Body of pancreas (tissue), 4 donors: ENCODE measurements around the gene DYNC1I2. TPM values are rescaled to one million over a fixed set of nuclear protein-coding genes. Genes with fewer than 3 reads are reported as not detected.

ENCODE experiments used
- ATAC-seq: fragments of 150-250 bp; one replicate; pipeline ENCODE4 v1.9.1; 2016
- DNase-seq, 4 donors: peaks; one replicate each; pipeline ENCODE4 v3.0.0-alpha.2; 2019
- H3K27ac ChIP-seq, 4 donors: fragments of 200-600 bp; sonication (generic); 1 replicate in 3 of 4; 2 replicates in 1 of 4; pipeline versions ENCODE4 v1.5.1 to v1.6.1; 2016 to 2019; ENCODE audit warnings: mild to moderate bottlenecking in 1 of 4, mixed read lengths in 1 of 4, moderate library complexity in 1 of 4
- H3K27me3 ChIP-seq, 2 donors: fragments of 200-600 bp; sonication (generic); one replicate each; pipeline ENCODE4 v1.6.0; 2016; ENCODE audit warnings: mild to moderate bottlenecking in 1 of 2
- H3K36me3 ChIP-seq, 2 donors: fragments of 200-600 bp; sonication (generic); replicated peaks in 1 of 2; 2 replicates each; pipeline ENCODE4 v1.5.1; 2016; ENCODE audit warnings: low read depth in 2 of 2; ENCODE audit not compliant: insufficient read depth in 1 of 2
- H3K4me1 ChIP-seq: fragments of 200-600 bp; sonication (generic); one replicate; pipeline ENCODE4 v1.6.0; 2016
- H3K4me3 ChIP-seq, 2 donors: fragments of 200-600 bp; sonication (generic); 1 replicate in 1 of 2; 2 replicates in 1 of 2; pipeline ENCODE4 v1.5.1; 2016 to 2019
- H3K9me3 ChIP-seq, 3 donors: fragments of 200-600 bp; sonication (generic); 1 replicate in 2 of 3; 2 replicates in 1 of 3; pipeline ENCODE4 v1.5.1; 2016
- POLR2A ChIP-seq, 3 donors: fragments of 450-650 bp; IDR thresholded peaks; one replicate each; pipeline ENCODE4 v1.6.1; 2016; ENCODE audit warnings: antibody characterized with exemption in 3 of 3, mild to moderate bottlenecking in 2 of 3
- WGBS, 2 donors: methylation state at CpG; one replicate each; pipeline ENCODE4 v1.1.5; 2017; 5-methylcytosine and 5-hydroxymethylcytosine counted together
- intact Hi-C: fragments of 100-400 bp; cut with DNase I; formaldehyde crosslinking; loops from one replicate; pipeline ENCODE4 v1.15.1; 2023
- total RNA-seq, 2 donors: library from RNA; depleted of rRNA; stranded (reverse); fragments of >200 nt; gene quantifications; one replicate each; pipeline ENCODE4 v1.1.0, GENCODE V29; 2016
- TF ChIP-seq, protein P1 (sequence below), 7 experiments: fragments of 450-650 bp in 4 of 7; fragments of 200-600 bp in 3 of 7; sonication (generic) in 3 of 7; IDR thresholded peaks; one replicate each; pipeline ENCODE4 v1.5.1; 2016 to 2019; ENCODE audit warnings: antibody characterized with exemption in 7 of 7

The DYNC1I2 gene
- total RNA-seq, 2 donors from 2014 or later: 34.6 to 52.7 TPM

DNA sequence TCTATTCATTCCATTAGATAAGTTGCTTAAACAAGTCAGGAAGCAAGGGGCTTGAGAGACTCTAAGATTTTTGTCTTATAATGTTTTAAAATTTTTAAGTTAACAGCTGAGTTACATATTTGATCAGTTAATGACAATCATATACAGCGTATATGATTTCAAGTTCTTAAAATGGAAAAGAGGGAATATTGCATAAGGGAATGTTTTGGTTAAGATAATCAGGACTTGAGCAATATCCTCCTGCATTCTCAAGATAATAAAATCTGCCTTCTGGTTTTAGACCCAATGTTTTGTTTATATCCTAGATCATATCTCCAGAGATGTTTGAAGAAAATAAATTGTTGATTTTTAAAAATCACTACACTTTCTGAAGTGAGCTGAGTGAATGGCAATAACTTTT lies 13.4 kb upstream of the DYNC1I2 start:
- H3K9me3 ChIP-seq: no peaks in the 10 kb centered on the region
- TF ChIP-seq, protein P1, sequence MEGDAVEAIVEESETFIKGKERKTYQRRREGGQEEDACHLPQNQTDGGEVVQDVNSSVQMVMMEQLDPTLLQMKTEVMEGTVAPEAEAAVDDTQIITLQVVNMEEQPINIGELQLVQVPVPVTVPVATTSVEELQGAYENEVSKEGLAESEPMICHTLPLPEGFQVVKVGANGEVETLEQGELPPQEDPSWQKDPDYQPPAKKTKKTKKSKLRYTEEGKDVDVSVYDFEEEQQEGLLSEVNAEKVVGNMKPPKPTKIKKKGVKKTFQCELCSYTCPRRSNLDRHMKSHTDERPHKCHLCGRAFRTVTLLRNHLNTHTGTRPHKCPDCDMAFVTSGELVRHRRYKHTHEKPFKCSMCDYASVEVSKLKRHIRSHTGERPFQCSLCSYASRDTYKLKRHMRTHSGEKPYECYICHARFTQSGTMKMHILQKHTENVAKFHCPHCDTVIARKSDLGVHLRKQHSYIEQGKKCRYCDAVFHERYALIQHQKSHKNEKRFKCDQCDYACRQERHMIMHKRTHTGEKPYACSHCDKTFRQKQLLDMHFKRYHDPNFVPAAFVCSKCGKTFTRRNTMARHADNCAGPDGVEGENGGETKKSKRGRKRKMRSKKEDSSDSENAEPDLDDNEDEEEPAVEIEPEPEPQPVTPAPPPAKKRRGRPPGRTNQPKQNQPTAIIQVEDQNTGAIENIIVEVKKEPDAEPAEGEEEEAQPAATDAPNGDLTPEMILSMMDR (IDR thresholded peaks at IDR 0.05): no peak
- TF ChIP-seq POLR2A (IDR thresholded peaks at IDR 0.05): no peak
- no peaks in the 10 kb centered on the region for H3K27me3 ChIP-seq
- H3K36me3 ChIP-seq: no peaks in the 10 kb centered on the region
- ATAC-seq (no peak), DNase-seq (no peak)
- H3K4me1 ChIP-seq: no peaks in the 10 kb centered on the region
- H3K4me3 ChIP-seq: no peak overlapping the region
- no peak overlapping the region for H3K27ac ChIP-seq
- intact Hi-C loops: no loop called here
- 57 to 84% methylated on average over 1 of the region's 1 CpG for WGBS, 2 donors

DNA sequence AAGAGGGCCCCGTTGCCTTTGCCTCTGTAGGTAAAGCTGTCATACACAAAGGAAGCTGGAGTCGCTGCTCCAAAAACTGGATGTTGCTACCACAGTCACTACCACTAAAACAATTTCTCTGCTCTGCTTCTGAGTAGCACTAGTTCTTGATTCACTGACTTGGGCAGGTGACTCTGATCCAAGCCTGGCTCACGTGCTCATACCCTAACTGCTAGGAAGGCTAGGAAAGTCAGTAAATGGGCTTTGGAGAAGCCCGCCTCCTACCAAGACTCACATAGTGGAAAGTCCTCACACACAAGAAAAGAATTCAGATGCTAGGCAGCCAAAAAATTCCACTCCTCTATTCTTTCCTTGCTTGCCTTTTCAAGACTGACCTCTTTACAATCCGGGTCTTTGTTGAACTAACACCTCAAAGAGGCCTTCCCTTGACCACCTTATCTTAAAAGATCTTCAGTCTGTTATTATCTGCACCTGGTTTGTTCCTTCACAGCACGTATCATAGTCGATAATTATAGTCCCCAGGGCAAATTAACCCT lies 11.4 kb upstream of the DYNC1I2 start:
- intact Hi-C loops: no loop called here
- Histone ChIP-seq H3K27ac (no peak overlapping the region), H3K27me3 (no peaks in the 10 kb centered on the region), H3K4me1 (no peaks in the 10 kb centered on the region), H3K4me3 (no peak overlapping the region), H3K9me3 (no peaks in the 10 kb centered on the region), H3K36me3 (no peaks in the 10 kb centered on the region)
- no peak for ATAC-seq
- TF ChIP-seq, protein P1 (IDR thresholded peaks at IDR 0.05): no peak
- no peak for TF ChIP-seq POLR2A (IDR thresholded peaks at IDR 0.05)
- WGBS, 2 donors: 62 to 67% methylated on average over 6 to 7 of the region's 7 CpGs
- DNase-seq: no peak

DNA sequence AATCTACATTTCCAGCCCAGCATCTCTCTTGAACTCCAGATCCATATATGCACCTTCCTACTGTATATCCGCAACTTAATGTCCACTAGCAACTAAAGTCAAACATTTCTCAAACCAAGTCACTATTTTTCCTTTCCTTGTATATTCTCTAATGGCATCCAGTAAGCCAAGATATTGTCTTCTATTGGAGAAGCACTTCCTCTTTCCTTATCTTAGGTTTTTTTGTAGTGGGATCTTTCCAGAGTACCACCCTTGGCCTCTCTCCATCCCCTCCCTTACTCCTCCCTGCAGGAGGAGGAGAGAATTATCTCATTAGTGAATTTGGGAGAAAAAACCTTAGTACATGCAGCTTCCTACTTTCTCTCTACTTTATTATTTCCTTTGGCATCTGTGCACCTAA lies 8.7 kb upstream of the DYNC1I2 start:
- WGBS, 2 donors: 41 to 96% methylated on average over 1 of the region's 1 CpG
- intact Hi-C loops: no loop called here
- DNase-seq (no peak), ATAC-seq (no peak)
- H3K27ac ChIP-seq: no peak overlapping the region
- no peak overlapping the region for H3K4me3 ChIP-seq
- H3K27me3 ChIP-seq: no peaks in the 10 kb centered on the region
- no peaks in the 10 kb centered on the region for H3K4me1 ChIP-seq
- TF ChIP-seq, protein P1 (IDR thresholded peaks at IDR 0.05): no peak
- no peak for TF ChIP-seq POLR2A (IDR thresholded peaks at IDR 0.05)
- H3K36me3 ChIP-seq: no peaks in the 10 kb centered on the region
- H3K9me3 ChIP-seq: no peaks in the 10 kb centered on the region

DNA sequence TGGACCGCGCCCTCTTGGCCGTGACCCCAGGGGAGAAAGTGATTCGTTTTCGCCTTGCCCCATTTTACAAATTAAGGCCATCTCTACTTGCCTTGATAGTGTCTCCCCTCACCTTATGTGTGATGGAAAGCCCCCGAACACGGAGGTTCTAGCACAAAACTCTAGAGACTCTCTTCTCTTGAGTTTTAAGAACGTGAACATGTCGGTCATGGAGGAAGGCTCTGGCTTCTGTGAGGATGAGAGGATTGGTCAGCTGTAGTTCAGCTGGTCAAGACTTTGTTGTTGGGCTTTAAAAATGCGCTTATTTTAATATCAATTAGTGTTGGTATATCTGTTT lies 828 bp downstream of the DYNC1I2 start:
- Histone ChIP-seq H3K9me3 (no peaks in the 10 kb centered on the region), H3K4me3 (peak overlapping the region; percentile 83 to 99), H3K36me3 (no peaks in the 10 kb centered on the region), H3K27ac (peak overlapping the region; percentile 45 to 93 (median 87)), H3K4me1 (peaks cover 12% of the 10 kb centered on the region), H3K27me3 (no peaks in the 10 kb centered on the region)
- WGBS, 2 donors: 0% methylated on average over 10 of the region's 10 CpGs
- intact Hi-C loops: no loop called here
- DNase-seq (no peak), ATAC-seq (no peak)
- TF ChIP-seq POLR2A (IDR thresholded peaks at IDR 0.05): no peak
- TF ChIP-seq, protein P1 (IDR thresholded peaks at IDR 0.05): no peak

DNA sequence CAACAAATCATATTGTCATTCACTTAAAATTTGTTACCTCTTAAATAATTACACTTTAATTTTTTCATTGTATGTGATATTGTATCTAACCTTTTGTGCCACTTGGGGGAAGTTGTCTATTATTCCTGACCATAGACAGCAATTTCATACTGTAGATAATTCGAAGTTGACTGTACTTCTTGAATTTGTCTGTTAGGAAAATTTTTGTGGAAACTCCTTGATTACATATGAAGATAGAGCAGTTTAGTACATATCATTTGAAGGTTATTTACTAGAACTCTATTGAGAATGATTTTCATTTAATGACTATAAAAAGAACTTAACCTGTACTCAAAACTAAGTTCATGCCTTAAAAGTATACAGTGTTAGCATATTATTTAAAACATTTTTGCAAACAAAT lies 5.1 kb downstream of the DYNC1I2 start:
- H3K27me3 ChIP-seq: no peaks in the 10 kb centered on the region
- H3K27ac ChIP-seq: no peak overlapping the region
- no peak overlapping the region for H3K4me3 ChIP-seq
- 61 to 69% methylated on average over 1 of the region's 1 CpG for WGBS, 2 donors
- intact Hi-C loops: no loop called here
- ATAC-seq: no peak
- H3K4me1 ChIP-seq: peaks cover 9% of the 10 kb centered on the region
- H3K36me3 ChIP-seq: no peaks in the 10 kb centered on the region
- no peak for DNase-seq
- no peaks in the 10 kb centered on the region for H3K9me3 ChIP-seq
- no peak for TF ChIP-seq POLR2A (IDR thresholded peaks at IDR 0.05)
- TF ChIP-seq, protein P1 (IDR thresholded peaks at IDR 0.05): no peak
